A673 (cell line): ENCODE measurements around the gene MOCS3.

Experiments used
- EZH2 ChIP-seq: fragments of 200-600 bp; sonication (generic); IDR thresholded peaks from 2 replicates; pipeline ENCODE4 v1.6.1; 2017; ENCODE audit warnings: borderline replicate concordance, low read depth, mild to moderate bottlenecking, mixed read lengths, antibody characterized with exemption, low read length; ENCODE audit not compliant: poor library complexity, severe bottlenecking
- TF ChIP-seq, protein P1 (sequence below): fragments of 300-800, 200-600 bp; sonication (generic); conservative IDR thresholded peaks from 2 replicates; pipeline ENCODE4 v1.5.1; 2017; ENCODE audit warnings: low read depth, mild to moderate bottlenecking, antibody characterized with exemption, low read length, moderate library complexity, mixed read lengths

DNA sequence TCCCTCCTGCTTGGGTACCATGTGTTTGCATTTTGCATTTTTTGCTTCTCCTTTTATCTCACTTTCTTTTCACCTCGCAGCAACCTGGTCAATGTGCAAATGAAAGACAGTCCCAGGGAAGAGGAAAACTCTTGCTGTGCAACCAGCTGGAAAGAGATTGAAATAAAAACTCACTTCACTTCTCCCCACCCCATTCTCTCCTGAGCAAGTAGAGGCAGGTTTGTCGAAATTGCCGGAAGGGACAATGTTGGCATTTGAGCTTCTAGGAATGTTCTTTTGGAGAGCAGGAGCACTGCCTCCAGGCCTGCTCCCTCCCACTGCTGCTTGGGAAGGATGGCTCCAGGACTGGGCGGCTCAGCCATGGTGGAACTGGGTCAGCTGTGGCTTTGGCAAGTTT, 33.7 kb downstream of the MOCS3 start:
- TF ChIP-seq, protein P1, sequence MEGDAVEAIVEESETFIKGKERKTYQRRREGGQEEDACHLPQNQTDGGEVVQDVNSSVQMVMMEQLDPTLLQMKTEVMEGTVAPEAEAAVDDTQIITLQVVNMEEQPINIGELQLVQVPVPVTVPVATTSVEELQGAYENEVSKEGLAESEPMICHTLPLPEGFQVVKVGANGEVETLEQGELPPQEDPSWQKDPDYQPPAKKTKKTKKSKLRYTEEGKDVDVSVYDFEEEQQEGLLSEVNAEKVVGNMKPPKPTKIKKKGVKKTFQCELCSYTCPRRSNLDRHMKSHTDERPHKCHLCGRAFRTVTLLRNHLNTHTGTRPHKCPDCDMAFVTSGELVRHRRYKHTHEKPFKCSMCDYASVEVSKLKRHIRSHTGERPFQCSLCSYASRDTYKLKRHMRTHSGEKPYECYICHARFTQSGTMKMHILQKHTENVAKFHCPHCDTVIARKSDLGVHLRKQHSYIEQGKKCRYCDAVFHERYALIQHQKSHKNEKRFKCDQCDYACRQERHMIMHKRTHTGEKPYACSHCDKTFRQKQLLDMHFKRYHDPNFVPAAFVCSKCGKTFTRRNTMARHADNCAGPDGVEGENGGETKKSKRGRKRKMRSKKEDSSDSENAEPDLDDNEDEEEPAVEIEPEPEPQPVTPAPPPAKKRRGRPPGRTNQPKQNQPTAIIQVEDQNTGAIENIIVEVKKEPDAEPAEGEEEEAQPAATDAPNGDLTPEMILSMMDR: no peak
- TF ChIP-seq EZH2: no peak
